Panc1 (cell line): ENCODE measurements around the gene BIRC6. TPM values are rescaled to one million over a fixed set of nuclear protein-coding genes. Genes with fewer than 3 reads are reported as not detected.

ENCODE experiments used
- ATAC-seq: fragments of 200-7000 bp; cut with Tn5 transposase; 2 replicates; pipeline ENCODE4 v1.9.1; 2020; ENCODE audit warnings: mild to moderate bottlenecking, moderate library complexity
- BruUV-seq: library from RNA; stranded (reverse); fragments of 400-500 nt; replicated peaks from 2 replicates; lab custom pipeline; 2021; lab: Mats Ljungman, UMichigan
- CTCF ChIA-PET: fragments of 300-600 bp; sonication (Branson Sonifier 250); formaldehyde crosslinking; loops from one replicate; lab custom pipeline; 2022; ENCODE audit warnings: antibody characterized with exemption; lab: Charles Lee
- POLR2A ChIA-PET: fragments of 300-600 bp; sonication (Branson Sonifier 250); formaldehyde crosslinking; loops from one replicate; lab custom pipeline; 2022; ENCODE audit warnings: antibody characterized with exemption; lab: Charles Lee
- DNase-seq: peaks from one replicate; pipeline ENCODE4 v3.0.0-alpha.2; 2010; ENCODE audit warnings: low read depth, low spot score
- H3K27ac ChIP-seq: 2 replicates; pipeline ENCODE4 v1.5.1; 2011; ENCODE audit warnings: mild to moderate bottlenecking, low read length, inconsistent platforms
- H3K27me3 ChIP-seq: fragments of 200-500 bp; sonication (Bioruptor generic); 2 replicates; pipeline ENCODE4 v1.6.0; 2014; ENCODE audit warnings: low read length, inconsistent platforms; ENCODE audit not compliant: control insufficient read depth, insufficient read depth
- H3K36me3 ChIP-seq: fragments of 200-500 bp; sonication (Bioruptor generic); 2 replicates; pipeline ENCODE4 v1.5.1; 2014; ENCODE audit warnings: inconsistent platforms, mild to moderate bottlenecking, low read length, moderate library complexity; ENCODE audit not compliant: control insufficient read depth, insufficient read depth
- H3K4me1 ChIP-seq: 2 replicates; pipeline ENCODE4 v1.5.1; 2011; ENCODE audit warnings: inconsistent platforms, mild to moderate bottlenecking, low read length, moderate library complexity; ENCODE audit not compliant: control insufficient read depth, insufficient read depth
- H3K4me3 ChIP-seq, 2 experiments: 2 replicates each; pipeline ENCODE4 v1.5.1; 2011 to 2012; ENCODE audit warnings: low read depth in 2 of 2, low read length in 2 of 2, mild to moderate bottlenecking in 2 of 2, inconsistent platforms in 1 of 2, moderate library complexity in 1 of 2
- H3K9me3 ChIP-seq: fragments of 200-500 bp; sonication (Bioruptor generic); 2 replicates; pipeline ENCODE4 v1.5.1; 2014; ENCODE audit warnings: low read depth, mild to moderate bottlenecking, inconsistent platforms, low read length, moderate library complexity; ENCODE audit not compliant: control insufficient read depth, insufficient read depth
- POLR2AphosphoS5 ChIP-seq: IDR thresholded peaks from 2 replicates; pipeline ENCODE4 v1.6.1; 2012; ENCODE audit warnings: mild to moderate bottlenecking, low read depth, low read length, moderate library complexity
- SIN3A ChIP-seq: IDR thresholded peaks from 2 replicates; pipeline ENCODE4 v1.6.1; 2012; ENCODE audit warnings: low read depth, mild to moderate bottlenecking, low read length, moderate library complexity, borderline replicate concordance; ENCODE audit not compliant: insufficient read depth
- TCF7L2 ChIP-seq: IDR thresholded peaks from 2 replicates; pipeline ENCODE4 v1.6.1; 2011; ENCODE audit warnings: mild to moderate bottlenecking, low read depth, low read length, inconsistent platforms
- in situ Hi-C: cut with HindIII; loops from 2 replicates; pipeline ENCODE4 v1.10.0; 2016; ENCODE audit warnings: low sequenced_read_pairs, low pct_unique_long_range_greater_than_20kb
- intact Hi-C: fragments of 100-400 bp; cut with micrococcal nuclease; formaldehyde crosslinking; loops from one replicate; pipeline ENCODE4 v1.10.0; 2022; ENCODE audit not compliant: unreplicated experiment
- total RNA-seq: library from RNA; stranded (reverse); gene quantifications from one replicate; pipeline ENCODE4 v1.2.1, GENCODE V29; 2021; ENCODE audit not compliant: unreplicated experiment
- TF ChIP-seq, protein P1 (sequence below), 2 experiments: IDR thresholded peaks; 2 replicates each; pipeline ENCODE4 v1.6.1; 2011 to 2012; ENCODE audit warnings: low read depth in 2 of 2, control low read depth in 1 of 2, low read length in 1 of 2, mild to moderate bottlenecking in 1 of 2, moderate library complexity in 1 of 2; ENCODE audit not compliant: insufficient read depth in 1 of 2
- TF ChIP-seq, protein P2 (sequence below): fragments of 450-650 bp; IDR thresholded peaks from 2 replicates; pipeline ENCODE4 v1.5.1; 2017; ENCODE audit warnings: mild to moderate bottlenecking

The BIRC6 gene
- total RNA-seq, 1 experiment from 2014 or later: 73.1 TPM

DNA sequence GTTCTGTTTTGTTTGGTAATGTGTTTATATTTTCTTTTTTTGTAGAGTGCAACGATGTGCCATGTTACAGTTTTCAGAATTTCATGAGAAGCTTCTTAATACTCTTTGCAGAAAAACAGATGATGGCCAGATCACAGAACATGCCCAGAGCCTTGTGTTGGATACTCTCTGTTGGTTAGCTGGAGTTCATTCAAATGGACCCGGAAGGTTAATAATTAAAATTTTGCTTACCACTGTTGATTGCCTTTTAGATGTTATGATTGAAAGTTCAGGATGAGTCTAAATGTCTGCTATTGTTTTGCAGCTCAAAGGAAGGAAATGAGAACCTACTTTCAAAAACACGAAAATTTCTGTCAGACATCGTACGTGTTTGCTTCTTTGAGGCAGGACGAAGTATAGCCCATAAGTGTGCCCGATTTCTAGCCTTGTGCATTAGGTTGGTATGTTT lies 85.2 kb downstream of the BIRC6 start:
- BruUV-seq: no TSS peak
- Histone ChIP-seq H3K4me3 (no peak overlapping the region), H3K27ac (no peak overlapping the region), H3K36me3 (peaks cover 49% of the 10 kb centered on the region), H3K9me3 (no peaks in the 10 kb centered on the region), H3K27me3 (no peaks in the 10 kb centered on the region), H3K4me1 (no peaks in the 10 kb centered on the region)
- POLR2A ChIA-PET: no interaction called here
- ATAC-seq: no peak
- CTCF ChIA-PET: no interaction called here
- TF ChIP-seq TCF7L2: no peak
- no peak for DNase-seq
- intact Hi-C loops: no loop called here
- in situ Hi-C loops: no loop called here

DNA sequence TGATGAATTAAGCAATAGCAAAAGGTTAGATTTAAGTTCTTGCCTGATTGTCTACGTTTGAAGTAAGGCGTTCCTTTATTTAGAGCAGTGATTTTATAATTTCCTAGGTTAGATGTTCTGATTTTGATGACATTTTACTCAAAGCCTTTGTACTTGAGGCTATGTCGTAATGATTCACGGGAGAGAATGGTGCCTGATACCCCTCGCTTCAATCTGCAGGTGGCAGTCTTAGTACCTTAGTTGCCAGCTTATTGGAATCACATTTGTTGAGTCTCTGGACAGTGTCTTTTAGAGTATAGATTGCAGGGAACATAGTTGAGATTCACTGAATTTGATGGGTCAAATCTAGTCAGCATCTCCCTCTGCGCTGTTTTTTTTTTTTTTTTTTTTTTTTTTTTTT lies 89.5 kb downstream of the BIRC6 start:
- in situ Hi-C loops: no loop called here
- Histone ChIP-seq H3K36me3 (peaks cover 40% of the 10 kb centered on the region), H3K4me1 (no peaks in the 10 kb centered on the region), H3K27ac (no peak overlapping the region), H3K4me3 (no peak overlapping the region), H3K9me3 (no peaks in the 10 kb centered on the region), H3K27me3 (no peaks in the 10 kb centered on the region)
- ChIA-PET POLR2A (no interaction called here), CTCF (no interaction called here)
- ATAC-seq (no peak), DNase-seq (no peak)
- no TSS peak for BruUV-seq
- TF ChIP-seq, protein P1, sequence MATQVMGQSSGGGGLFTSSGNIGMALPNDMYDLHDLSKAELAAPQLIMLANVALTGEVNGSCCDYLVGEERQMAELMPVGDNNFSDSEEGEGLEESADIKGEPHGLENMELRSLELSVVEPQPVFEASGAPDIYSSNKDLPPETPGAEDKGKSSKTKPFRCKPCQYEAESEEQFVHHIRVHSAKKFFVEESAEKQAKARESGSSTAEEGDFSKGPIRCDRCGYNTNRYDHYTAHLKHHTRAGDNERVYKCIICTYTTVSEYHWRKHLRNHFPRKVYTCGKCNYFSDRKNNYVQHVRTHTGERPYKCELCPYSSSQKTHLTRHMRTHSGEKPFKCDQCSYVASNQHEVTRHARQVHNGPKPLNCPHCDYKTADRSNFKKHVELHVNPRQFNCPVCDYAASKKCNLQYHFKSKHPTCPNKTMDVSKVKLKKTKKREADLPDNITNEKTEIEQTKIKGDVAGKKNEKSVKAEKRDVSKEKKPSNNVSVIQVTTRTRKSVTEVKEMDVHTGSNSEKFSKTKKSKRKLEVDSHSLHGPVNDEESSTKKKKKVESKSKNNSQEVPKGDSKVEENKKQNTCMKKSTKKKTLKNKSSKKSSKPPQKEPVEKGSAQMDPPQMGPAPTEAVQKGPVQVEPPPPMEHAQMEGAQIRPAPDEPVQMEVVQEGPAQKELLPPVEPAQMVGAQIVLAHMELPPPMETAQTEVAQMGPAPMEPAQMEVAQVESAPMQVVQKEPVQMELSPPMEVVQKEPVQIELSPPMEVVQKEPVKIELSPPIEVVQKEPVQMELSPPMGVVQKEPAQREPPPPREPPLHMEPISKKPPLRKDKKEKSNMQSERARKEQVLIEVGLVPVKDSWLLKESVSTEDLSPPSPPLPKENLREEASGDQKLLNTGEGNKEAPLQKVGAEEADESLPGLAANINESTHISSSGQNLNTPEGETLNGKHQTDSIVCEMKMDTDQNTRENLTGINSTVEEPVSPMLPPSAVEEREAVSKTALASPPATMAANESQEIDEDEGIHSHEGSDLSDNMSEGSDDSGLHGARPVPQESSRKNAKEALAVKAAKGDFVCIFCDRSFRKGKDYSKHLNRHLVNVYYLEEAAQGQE (IDR thresholded peaks at IDR 0.05; ENCODE audit: insufficient read depth in 1 of 2, low read depth in 2 of 2, low read length in 1 of 2): no peak
- TF ChIP-seq, protein P2, sequence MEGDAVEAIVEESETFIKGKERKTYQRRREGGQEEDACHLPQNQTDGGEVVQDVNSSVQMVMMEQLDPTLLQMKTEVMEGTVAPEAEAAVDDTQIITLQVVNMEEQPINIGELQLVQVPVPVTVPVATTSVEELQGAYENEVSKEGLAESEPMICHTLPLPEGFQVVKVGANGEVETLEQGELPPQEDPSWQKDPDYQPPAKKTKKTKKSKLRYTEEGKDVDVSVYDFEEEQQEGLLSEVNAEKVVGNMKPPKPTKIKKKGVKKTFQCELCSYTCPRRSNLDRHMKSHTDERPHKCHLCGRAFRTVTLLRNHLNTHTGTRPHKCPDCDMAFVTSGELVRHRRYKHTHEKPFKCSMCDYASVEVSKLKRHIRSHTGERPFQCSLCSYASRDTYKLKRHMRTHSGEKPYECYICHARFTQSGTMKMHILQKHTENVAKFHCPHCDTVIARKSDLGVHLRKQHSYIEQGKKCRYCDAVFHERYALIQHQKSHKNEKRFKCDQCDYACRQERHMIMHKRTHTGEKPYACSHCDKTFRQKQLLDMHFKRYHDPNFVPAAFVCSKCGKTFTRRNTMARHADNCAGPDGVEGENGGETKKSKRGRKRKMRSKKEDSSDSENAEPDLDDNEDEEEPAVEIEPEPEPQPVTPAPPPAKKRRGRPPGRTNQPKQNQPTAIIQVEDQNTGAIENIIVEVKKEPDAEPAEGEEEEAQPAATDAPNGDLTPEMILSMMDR: 0 out of 2 replicates have a peak, but pooled peaks have one; percentile 3
- intact Hi-C loops: no loop called here

DNA sequence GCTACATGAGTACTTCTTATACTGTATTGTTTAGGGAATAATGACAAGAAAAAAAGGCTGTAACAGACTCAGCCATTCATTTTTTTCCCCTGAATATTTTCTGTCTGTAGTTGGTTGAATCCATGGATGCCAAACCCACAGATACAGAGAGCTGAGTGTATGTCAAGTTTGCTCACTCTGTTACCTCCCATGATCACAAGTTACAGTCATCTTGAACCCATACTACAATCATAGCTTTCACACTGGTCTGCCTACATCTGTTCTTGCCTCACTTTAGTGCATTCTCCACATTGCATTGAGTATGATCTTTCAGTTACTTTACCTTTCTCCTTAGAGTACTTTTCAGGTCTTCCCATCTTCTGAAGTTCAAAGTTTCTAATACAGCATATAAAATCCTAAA lies 94.0 kb downstream of the BIRC6 start:
- no peaks in the 10 kb centered on the region for H3K27me3 ChIP-seq
- ATAC-seq: no peak
- no TSS peak for BruUV-seq
- TF ChIP-seq SIN3A: no peak
- TF ChIP-seq, protein P1 (IDR thresholded peaks at IDR 0.05; ENCODE audit: insufficient read depth in 1 of 2, low read depth in 2 of 2, low read length in 1 of 2): no peak
- no peak for TF ChIP-seq POLR2AphosphoS5
- TF ChIP-seq, protein P2: no peak
- no peak for TF ChIP-seq TCF7L2
- ChIA-PET CTCF (no interaction called here), POLR2A (no interaction called here)
- DNase-seq: no peak
- H3K9me3 ChIP-seq: no peaks in the 10 kb centered on the region
- no peaks in the 10 kb centered on the region; the same call in 1 of the 2 replicates for H3K4me1 ChIP-seq
- intact Hi-C loops (no loop called here), in situ Hi-C loops (no loop called here)
- no peak overlapping the region for H3K27ac ChIP-seq
- H3K4me3 ChIP-seq: no peak overlapping the region
- H3K36me3 ChIP-seq: peaks cover 15% of the 10 kb centered on the region
